Coronary artery (tissue), 2 donors: ENCODE results near the gene SERPINA10.

Experiments
- DNase-seq: peaks from one replicate; pipeline ENCODE4 v3.0.0-alpha.2; 2017; ENCODE audit warnings: low spot score
- H3K27ac ChIP-seq, 2 donors: fragments of 200-600 bp; sonication (generic); one replicate each; pipeline ENCODE4 v1.5.1; 2016 to 2019
- H3K4me3 ChIP-seq: fragments of 200-600 bp; sonication (generic); 2 replicates; pipeline ENCODE4 v1.5.1; 2016; ENCODE audit warnings: mild to moderate bottlenecking, moderate library complexity
- CTCF ChIP-seq: fragments of 200-600 bp; sonication (generic); IDR thresholded peaks from one replicate; pipeline ENCODE4 v1.5.1; 2019; ENCODE audit warnings: antibody characterized with exemption

SERPINA10 gene

GRCh38 chr14:94328196-94328595, 35.1 kb upstream of the SERPINA10 start:
- no peak for DNase-seq
- no peak for TF ChIP-seq CTCF
- Histone ChIP-seq H3K27ac (no peak overlapping the region), H3K4me3 (no peak overlapping the region)

- DNase-seq, result no peak
- Histone ChIP-seq H3K27ac (no peak within 1 kb of the TSS), H3K4me3 (no peak within 1 kb of the TSS)
- TF ChIP-seq CTCF, result no peak
Measured at GRCh38 chr14:94322648-94323570, 29.8 kb upstream of the SERPINA10 start, which contains the start of gene SERPINA6. Gene SERPINA6 (minus strand): TSS chr14:94323336. CDS start chr14:94314648, 8,688 bp downstream.

- no peak for DNase-seq
- no peak overlapping the region for H3K27ac ChIP-seq
- no peak overlapping the region for H3K4me3 ChIP-seq
- no peak for TF ChIP-seq CTCF
Measured at GRCh38 chr14:94321421-94322271, 28.6 kb upstream of the SERPINA10 start.

- Histone ChIP-seq H3K4me3 (no peak overlapping the region), H3K27ac (no peak overlapping the region)
- DNase-seq, result no peak
- no peak for TF ChIP-seq CTCF
Measured at GRCh38 chr14:94320243-94320642, 27.2 kb upstream of the SERPINA10 start.

GRCh38 chr14:94317259-94317658, 24.2 kb upstream of the SERPINA10 start:
- Histone ChIP-seq H3K27ac (no peak overlapping the region), H3K4me3 (no peak overlapping the region)
- no peak for TF ChIP-seq CTCF
- DNase-seq, result no peak

- H3K27ac ChIP-seq, result no peak overlapping the region
- DNase-seq, result no peak
- TF ChIP-seq CTCF, result no peak
- no peak overlapping the region for H3K4me3 ChIP-seq
Measured at GRCh38 chr14:94316692-94317091, 23.6 kb upstream of the SERPINA10 start.
